Inferior parietal cortex (tissue), 1 donor: Measurements from ENCODE around the gene VEGFA.

Experiments
- DNase-seq: peaks from one replicate; pipeline ENCODE4 v3.0.0-alpha.2; 2016; ENCODE audit errors: extremely low spot score

The VEGFA gene

DNA sequence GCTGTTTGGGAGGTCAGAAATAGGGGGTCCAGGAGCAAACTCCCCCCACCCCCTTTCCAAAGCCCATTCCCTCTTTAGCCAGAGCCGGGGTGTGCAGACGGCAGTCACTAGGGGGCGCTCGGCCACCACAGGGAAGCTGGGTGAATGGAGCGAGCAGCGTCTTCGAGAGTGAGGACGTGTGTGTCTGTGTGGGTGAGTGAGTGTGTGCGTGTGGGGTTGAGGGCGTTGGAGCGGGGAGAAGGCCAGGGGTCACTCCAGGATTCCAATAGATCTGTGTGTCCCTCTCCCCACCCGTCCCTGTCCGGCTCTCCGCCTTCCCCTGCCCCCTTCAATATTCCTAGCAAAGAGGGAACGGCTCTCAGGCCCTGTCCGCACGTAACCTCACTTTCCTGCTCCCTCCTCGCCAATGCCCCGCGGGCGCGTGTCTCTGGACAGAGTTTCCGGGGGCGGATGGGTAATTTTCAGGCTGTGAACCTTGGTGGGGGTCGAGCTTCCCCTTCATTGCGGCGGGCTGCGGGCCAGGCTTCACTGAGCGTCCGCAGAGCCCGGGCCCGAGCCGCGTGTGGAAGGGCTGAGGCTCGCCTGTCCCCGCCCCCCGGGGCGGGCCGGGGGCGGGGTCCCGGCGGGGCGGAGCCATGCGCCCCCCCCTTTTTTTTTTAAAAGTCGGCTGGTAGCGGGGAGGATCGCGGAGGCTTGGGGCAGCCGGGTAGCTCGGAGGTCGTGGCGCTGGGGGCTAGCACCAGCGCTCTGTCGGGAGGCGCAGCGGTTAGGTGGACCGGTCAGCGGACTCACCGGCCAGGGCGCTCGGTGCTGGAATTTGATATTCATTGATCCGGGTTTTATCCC lies at the start of gene VEGFA:
VEGFA (plus strand) TSS at position 686 of the 846 bp plus-strand sequence.
- peak; percentile 90 for DNase-seq

DNA sequence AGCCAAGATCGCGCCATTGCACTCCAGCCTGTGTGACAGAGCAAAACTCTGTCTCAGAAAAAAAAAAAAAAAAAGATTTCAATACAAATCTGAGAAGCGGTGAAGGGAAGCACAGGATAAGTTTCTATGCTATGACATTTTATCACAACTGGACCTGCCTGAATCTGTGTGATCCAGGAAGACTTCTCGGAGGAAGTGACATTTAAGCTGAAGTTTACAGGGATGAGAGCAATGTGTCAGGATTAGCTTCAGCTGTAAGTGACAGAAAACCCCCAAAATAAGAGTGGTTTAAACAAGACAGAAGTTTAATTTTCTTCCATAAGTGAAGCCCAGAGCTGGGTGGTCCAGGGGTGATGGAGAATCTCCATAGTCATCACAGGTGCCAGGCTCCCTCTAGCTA lies 49.0 kb upstream of the VEGFA start:
- no peak for DNase-seq

DNA sequence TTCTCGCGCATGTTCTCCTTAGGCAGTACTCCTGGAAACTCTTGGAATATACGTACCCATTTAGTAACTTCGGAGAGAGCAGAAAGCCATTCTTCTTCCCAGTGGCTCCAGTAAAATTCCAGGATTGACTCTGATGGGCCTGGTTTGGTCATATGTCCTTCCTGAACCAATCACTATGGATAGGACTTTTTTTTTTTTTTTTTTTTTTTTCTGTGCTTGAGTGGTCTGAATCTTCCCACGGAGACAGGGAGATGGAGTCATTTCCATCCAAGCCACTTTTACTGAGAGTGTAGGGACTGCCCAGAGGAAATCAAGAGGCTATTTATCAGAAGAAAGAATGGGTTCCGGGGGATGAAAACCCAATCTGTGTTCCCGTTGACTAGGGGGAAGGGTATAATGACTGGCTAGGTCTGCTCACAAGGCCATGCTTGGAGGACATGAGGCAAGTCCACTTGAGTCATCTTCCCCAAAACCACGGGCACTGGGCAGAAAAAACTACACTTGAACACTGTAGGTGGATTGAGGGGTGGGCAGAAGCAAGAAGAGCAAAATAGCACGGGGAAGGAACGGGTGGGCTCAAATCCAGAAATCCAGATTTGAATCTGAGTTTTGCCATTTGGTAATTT lies 47.0 kb upstream of the VEGFA start:
- no peak for DNase-seq

DNA sequence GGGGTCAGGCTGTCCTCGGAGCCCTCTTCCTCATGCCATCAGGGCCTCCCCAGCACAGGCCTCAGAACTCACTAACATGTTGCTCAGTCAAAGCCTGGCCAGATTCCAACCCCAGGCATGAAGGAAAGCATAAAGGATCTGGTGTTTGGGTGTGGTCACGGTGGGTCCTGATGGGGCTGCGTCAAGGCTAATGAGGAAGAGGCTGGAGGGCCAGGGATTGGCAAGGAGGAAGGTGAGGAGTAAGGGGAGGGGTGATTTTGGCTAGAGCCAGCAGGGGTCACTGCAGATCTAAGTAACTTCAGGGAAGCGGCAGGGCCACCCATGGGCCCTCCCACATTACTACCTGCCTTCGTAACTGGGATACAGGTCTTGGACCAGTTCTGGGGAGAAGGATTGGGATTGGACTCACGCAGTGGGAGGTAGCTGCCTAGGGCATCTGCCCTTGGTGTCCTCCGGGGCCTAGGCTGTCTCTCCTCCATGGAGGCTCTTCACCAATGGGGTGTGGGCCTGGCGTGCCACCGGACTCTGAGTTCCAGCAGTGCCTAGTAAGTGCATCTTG lies 46.2 kb upstream of the VEGFA start:
- peak; percentile 35 for DNase-seq

DNA sequence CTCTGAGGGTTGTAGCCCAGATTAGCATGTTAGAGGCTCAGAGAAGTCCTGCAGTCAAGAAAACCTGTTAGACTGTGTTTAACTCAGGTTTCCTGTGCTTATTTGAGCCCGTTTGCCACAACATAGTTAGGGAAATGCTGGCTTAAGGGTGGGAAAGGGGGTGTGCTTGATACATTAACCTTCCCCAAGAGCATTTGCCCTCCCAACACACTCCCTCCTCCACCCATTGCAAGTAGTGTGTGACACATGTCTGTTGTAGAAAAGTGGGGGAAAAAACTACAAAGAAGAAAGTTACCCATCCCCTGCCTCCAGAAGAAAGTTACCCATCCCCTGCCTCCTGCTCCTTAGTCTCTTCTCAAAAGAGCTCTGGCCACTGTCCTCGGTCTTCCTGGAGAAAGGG lies 45.7 kb upstream of the VEGFA start:
- DNase-seq: no peak

DNA sequence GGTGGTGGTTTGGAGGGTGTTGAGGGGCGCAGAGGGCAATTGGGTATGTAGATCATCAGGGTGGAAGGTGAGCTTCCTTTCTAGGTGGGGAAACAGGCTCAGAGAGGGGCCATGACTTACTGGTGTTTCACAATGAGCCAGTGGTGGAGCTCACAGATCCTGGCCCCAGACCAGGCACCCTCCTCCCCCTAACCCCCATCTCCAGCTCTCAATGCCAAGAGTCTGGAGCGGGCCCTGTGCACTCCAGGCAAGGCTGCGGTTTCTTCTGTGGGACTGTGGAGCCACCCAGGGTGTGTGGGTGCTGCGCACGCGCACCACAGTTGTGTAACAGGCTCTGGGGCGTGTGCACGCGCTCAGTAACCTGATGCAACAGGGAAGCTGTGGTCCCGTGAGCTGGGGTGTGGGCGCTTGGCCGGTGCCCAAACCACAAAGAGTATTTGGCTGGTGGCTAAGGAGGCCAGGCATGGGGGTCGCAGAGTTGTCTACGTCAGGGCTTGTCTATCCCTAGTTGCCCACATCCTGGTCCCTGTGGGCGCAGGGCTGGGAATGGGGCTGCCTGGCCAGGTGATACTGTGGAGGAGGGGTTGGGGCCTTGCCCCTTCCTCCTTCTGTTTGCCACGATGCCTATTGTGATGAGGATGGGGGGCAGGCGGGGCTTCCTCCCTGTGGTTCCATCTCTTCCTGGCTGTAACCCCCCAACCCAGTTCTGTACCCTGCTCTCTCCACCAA lies 44.9 kb upstream of the VEGFA start:
- DNase-seq: peak; percentile 51

DNA sequence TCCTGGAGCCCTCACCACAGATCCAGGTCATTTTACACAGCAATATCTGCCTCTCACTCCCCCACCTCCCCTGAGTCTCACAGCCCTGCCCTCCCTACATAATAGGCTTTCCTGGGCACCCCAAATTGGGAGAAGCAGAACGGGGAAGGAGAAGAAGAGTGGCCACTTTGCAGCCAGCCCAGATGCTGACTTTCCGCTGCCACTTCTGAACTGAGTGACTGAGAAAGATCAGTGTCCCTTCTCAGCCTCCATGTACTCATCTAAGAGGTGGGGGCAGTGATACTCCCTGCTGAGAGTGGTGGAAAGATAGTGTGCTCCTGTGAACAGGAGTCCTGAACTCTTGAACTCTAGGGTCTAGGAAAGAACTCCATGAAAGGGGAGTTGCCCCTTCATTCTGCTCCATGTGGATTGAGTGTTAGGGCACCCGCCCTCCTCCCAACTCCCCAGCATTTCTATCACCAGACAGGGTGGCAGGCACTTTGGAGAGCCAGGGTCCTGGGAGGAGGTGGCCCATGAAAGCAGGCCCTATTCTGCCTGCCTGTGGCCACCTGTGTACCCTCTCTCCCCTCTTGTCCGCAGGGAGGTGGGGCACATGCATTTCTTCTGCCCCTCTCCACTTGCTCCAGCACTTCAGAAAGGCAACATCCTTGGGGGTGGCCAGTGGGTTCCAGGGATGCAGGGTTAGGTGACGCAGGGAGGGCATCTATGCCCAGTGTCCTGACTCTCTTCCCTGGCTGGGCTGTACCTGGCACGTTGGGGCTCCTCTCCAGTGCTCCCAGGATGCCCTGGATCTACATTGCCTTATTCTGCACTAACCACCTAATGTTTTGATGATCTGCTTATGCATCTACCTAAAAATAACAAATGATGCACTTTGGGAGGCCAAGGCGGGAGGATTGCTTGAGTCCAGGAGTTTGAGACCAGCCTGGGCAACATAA lies 44.1 kb upstream of the VEGFA start:
- DNase-seq: no peak

DNA sequence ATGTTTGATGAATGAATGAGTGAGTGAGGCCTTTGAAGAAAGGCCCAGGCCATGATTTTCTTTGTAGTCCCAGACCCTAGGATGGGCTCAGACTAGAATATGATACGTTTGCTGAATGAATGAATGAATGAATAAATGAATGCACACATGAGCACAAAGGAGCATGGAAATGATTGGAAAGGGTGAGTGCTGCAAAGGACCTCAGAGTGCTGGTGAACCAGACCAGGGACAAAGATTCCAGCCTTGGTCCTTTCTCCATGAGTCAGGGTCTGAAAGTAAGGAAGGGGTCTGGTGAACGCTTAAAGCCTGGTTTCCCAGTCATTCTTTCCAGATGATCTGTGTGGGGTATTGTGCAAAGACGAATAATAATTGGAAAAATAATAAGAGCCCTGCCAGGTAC lies 42.4 kb upstream of the VEGFA start:
- no peak for DNase-seq

DNA sequence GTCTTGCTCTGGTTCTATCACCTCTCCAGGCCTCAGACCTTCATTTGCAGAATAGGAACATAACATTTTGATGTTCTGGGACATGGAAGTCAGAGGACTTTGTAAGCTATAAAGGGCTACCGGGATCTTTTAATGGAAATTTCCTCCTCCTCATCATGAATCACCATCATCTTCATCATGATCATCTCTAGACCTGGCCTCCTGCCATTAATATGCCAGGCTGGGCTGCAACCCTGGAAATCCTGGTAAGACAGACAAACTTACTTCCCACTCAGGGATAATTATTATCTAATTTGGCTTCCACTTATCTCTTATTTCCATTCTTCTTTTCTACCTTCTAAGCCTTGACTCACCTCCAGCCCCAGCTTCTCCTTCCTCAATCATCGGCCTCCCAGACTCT lies 41.4 kb upstream of the VEGFA start:
- DNase-seq: no peak

DNA sequence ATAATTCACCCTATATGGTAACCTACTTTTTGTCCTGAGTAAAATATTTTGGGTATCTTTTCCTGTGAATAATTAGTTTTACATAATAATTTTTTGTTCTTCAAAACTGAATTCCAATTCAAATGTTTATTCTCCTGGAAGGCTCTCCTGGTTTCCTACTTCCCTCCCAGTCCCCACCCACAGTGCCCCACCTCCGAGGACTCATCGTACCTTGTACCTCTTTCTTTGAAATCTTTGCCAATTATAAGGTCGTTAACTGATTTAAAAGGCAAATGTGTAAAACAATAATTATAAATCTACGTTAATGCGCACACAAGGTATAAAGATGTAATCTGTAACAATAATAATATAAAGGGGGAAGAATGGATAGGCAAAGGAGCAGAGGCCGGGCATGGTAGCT lies 40.5 kb upstream of the VEGFA start:
- DNase-seq: no peak

DNA sequence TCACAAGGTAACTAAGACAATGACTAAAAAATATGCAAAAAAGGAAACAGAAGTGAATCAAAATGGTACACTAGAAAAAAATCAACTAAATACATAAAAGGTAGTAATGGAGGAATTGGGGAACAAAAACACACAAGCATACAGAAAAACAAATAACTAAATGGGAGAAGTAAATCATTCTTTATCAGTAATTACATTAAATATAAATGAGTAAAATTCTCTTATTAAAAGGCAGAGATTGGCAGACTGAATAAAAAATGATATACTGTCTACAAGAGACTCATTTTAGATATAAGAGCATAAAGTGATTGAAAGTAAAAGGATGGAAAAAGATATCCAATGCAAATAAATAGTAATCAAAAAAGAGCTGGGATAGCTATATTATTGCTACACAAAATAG lies 39.4 kb upstream of the VEGFA start:
- no peak for DNase-seq

DNA sequence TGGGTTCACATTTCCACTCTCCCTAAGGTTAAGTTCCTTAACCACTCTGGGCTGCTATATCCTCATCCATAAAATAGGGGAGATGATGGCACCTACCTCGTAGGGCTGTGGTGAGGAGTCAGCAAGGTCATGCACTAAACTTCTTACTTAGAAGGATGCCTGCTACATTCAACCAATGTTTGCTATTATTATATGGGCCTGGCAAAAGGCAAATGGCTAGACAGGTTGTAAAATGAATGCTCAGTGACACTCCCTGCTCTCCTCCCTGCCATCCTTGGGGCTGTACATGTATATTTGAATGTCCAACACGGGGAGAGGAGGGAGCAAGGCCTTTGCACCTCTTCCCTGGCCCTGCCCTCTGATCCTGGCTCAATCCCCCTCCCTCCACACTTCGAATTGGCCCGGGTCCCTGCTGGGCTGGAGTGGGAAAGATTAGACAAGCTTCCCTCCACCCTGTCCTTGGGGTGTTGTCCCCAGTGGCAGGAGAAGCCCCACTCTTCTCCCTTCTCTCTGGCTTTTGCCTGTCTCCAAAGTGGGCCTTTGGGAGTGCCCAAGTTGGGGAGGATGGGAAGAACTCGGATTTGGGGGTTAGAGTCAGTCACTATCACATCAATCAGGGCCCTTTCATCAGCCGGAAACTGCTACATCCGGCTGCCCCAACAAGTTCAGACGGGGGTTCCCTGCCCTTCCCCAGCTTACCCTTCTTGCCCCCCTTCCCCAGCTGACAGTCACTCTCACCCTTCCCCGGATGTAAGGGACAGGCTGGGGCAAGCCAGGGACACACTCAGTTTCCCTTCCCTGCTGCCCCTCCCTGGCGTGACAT lies 36.3 kb upstream of the VEGFA start:
- DNase-seq: no peak

DNA sequence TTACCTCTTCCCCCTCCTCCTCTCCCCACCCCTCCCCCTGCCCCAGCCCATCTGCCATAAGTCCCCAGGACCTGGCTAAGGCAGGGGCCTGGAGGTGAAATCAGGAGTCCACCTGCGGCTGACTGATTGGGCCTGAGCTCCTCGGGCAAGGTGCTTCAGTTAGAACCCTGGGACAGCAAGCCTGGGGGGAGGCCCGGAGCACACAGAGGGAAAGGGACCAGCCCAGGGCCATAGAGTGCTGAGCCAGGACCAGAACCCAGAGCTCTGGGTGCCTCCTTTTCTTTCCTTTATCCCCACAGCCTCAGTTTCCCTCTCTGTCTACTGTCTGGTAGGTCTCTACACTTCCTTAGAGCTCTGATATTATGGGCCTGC lies 35.7 kb upstream of the VEGFA start:
- no peak for DNase-seq

DNA sequence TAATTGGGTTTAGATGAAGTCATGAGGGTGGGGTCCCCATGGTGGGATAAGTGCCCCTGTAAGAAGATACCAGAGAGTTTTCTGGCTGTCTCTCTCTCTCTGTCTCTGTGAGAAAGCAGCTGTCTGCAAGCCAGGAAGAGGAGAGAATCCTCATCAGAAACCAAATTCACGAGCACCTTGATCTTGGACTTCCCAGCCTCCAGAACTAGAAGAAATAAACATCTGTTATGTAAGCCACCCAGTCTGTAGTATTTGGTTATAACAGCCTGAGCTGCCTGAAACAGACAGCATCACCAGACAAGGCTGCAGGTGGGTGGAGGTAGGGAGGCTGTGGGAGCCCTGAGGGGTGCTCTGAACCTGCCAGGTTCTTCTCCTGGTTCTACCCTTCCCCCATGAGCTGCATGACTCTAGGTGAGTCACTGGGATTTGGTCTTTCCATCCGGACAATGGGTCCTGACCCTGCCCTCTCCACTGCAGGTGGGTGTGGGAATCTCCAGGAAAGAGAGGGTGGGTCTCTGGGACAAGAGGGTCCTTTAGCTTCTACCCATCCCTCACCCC lies 34.3 kb upstream of the VEGFA start:
- no peak for DNase-seq

DNA sequence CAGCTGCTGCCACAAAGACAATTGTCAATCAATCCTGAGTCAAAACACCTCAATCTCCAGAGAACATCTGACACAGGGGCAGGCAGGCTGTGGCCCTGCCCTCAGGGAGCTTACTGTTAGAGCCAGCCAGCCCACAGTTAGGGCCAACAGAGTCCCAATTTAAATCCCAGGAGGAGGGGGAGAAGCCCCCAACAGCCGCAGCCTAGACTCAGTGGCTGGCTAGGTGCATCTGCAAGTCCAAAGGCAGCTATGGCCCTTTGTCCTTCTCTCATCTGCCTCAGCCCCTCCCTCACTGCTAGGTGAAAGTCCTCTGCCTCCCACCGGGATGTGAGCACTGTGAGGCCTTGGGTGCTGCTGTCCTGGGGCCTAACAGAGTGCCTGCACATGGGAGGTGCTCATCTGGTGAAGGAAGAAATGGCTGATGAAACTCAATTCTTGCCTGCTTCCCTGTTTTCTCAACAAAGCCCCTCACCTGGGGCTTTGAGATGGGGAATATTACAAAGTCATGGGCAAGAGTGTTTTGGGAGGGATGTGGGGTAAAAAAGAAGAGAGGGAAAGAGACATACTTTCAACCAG lies 33.7 kb upstream of the VEGFA start:
- no peak for DNase-seq

DNA sequence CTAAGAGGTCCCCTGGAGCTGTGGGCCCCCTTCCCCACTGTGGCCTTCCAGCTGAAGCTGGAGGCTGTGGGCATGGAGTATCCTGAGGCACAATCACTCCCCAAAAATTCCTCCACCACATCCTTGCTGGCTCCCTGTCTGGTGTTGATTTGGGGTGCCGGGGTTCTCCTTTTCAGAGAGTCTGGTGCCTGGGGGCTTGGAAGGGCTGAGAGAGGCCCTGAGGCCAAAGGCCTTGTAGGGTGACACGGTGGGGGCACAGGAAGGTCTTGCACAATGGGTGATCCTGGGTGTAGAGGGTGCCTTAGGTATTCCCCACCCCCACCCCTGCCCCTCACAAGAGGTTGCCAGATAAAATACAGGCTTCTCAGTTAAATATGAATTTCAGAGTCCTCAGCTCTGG lies 33.2 kb upstream of the VEGFA start:
- DNase-seq: no peak

DNA sequence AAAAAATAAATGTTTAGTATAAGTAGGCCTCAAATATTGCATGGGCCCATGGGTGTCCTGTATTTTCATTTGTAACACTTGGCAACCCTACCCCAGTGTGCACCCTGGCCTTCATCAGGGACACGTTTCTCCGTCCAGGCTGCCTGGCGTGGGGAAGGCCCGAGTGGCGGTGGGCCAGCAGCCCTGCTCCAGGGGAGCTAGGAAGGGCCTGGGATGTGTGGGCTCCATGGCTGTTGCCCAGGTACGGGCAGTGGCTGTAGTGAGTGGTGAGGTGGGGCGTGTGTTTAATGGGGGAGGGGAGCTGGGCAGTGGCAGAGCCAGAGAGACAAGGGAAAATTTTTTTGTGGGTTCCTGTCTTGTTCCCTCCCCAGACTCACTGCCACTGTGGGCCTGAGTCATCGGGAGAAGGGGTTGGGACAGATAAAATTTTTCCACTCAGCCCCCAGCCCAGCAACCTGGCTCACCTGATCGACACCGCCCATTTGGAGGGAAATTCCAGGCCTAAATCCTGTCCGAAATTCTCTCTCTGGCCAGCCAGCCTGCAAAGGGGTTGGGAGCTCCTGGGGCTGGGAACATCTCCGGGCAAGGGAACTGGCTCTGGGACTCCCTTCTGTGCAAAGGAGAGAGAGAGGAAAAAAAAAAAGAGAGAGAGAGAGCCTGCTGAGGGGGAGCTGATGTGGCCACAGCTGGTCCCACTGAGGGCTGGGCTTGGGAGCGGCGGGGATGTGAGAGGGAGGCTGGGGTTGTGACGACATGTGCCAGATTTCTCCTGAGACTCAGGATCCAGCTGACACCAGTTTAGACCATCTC lies 32.5 kb upstream of the VEGFA start:
- DNase-seq: no peak

DNA sequence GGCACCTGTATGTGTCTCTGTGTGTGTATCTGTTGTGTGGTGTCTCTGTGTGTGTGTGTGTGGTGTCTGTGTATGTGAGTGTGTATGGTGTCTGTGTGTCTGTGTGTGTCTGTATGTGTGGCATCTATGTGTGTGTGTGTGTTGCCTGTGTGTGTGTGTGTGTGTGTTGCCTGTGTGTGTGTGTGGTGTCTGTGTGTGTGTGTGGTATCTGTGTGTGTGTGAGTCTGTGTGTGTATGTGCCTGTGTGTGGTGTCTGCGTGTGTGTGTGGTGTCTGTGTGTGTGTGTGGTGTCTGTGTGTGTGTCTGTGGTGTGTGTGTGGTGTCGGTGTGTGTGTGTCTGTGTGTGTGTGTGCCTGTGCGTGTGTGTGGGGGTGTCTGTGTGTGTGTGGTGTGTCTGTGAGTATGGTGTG lies 31.7 kb upstream of the VEGFA start:
- DNase-seq: no peak
